ENCODE data around the gene LGI1.

LGI1 gene

DNA sequence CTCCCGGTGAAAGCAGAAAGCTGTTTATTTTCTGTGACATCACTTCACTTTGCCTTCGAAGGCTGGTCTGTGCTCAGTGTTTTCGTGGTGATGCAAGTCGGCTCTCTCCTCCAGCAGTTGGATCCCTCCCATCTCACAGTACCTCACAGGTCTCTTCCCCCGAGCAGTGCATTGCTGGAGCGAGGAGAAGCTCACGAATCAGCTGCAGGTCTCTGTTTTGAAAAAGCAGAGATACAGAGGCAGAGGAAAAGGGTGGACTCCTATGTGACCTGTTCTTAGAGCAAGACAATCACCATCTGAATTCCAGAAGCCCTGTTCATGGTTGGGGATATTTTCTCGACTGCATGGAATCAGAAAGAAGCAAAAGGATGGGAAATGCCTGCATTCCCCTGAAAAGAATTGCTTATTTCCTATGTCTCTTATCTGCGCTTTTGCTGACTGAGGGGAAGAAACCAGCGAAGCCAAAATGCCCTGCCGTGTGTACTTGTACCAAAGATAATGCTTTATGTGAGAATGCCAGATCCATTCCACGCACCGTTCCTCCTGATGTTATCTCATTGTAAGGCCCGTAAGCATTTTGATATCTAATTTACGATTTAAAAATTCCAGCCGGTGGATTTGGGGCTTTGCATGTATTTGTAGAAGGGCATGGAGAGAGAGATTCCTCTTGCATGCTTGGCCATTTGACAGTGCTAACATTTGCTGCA lies at the start of gene LGI1:
Gene LGI1 (plus strand): TSS at position 136 of the 707 bp plus-strand sequence. CDS start 209 bp downstream, at position 345.
- DNase-seq (ENCODE audit: low read depth in 2 of 2, low spot score in 1 of 2): no peak

DNA sequence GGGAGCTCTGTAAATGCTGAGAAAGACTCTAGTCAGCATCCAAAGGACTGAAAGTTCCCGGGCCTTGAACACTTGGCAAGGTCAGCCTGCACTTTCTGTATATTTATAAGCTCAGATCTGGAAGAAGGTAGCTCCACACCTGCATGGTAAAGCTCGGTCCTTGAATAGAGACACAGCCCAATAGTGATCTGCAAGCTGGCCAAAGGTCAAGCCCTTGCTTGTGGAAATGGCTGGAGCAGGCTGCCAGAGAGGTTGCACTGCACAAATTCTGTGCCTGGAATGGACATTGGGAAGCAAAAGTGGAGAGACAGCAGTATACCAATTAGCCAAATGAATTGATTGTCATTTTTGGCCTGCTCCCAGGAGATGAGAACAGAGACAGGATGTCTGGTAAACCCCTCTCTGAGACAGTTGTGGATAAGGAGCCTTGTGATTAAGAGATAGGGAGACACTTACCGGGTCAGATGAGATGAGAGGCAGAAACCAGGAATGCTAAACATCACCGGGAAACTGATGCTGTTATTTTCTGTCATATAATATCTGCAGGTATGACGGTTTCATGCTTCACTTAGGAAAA lies 47.3 kb upstream of the LGI1 start:
- no peak for DNase-seq (ENCODE audit: low read depth in 2 of 2, low spot score in 1 of 2)

DNA sequence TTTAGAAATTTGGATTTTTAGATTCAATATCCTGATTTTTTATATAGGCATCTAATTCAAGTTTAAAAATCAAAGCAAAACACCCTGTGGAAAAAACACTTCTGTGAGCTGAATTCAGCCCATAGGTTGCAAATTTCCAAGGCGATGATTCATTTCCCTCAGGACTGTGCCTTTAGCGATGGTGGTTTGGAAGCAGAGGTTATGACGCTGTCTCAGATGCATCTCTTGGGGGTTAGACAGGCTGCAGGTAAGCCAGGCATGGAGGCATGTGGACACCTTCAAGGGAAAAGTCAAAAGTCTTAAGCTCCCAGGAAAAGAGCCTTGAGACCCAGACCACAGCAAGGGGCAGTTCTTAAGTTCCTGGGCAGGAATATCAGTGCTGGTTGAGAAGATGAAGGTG lies 45.8 kb upstream of the LGI1 start:
- DNase-seq (ENCODE audit: low read depth in 2 of 2, low spot score in 1 of 2): no peak

DNA sequence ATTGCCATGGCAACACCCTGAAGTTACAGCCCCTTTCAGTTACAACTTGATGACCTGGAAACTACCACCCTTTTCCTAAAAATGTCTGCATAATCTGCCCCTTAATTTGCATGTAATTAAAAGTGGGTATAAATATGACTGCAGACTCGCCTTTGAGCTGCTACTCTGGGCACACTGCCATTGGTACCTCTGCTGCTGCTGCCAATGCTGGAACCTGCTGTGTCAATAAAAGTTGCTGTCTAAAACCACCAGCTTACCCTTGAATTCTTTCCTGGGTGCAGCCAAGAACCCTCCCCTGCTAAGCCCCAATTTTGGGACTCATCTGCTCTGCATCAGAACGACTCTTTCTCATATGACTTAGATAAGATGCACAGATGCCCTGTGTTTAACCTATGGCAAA lies 45.1 kb upstream of the LGI1 start:
- DNase-seq (ENCODE audit: low read depth in 2 of 2, low spot score in 1 of 2): no peak

DNA sequence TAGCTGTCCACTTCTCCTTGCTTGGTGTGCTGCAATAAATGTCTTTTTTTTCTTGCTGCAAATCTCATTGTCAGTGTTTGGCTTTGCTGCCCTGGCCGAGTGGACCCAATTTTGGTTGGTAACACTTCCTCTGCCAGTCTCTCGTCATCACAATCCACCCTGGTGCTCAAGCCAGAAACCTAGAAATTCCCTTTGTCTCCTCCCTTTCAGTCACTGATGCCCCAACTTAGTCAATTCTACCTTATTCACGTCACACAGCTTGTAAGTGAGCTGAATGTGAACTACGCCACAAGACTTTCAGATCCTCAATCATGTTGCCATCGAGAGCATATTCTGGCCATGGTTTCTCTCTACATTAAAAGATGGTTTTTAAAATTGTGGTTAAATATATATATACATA lies 42.4 kb upstream of the LGI1 start:
- DNase-seq (ENCODE audit: low read depth in 2 of 2, low spot score in 1 of 2): no peak

DNA sequence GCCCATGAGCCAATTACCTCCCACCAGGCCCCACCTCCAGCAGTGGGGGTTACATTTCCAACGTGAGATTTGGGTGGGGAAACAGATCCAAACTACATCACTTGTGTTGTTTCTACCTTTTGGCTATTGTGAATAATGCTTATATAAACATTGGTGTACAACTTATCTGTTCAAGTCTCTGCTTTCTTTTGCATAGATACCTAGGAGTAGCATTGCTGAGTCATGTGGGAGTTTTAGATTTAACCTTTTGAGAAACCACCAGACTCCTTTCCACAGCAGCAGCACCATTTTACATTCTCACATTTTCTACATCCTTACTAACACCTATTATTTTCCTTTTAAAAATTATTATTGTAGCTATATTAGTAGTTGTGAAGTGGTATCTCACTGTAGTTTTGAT lies 41.0 kb upstream of the LGI1 start:
- no peak for DNase-seq (ENCODE audit: low read depth in 2 of 2, low spot score in 1 of 2)

DNA sequence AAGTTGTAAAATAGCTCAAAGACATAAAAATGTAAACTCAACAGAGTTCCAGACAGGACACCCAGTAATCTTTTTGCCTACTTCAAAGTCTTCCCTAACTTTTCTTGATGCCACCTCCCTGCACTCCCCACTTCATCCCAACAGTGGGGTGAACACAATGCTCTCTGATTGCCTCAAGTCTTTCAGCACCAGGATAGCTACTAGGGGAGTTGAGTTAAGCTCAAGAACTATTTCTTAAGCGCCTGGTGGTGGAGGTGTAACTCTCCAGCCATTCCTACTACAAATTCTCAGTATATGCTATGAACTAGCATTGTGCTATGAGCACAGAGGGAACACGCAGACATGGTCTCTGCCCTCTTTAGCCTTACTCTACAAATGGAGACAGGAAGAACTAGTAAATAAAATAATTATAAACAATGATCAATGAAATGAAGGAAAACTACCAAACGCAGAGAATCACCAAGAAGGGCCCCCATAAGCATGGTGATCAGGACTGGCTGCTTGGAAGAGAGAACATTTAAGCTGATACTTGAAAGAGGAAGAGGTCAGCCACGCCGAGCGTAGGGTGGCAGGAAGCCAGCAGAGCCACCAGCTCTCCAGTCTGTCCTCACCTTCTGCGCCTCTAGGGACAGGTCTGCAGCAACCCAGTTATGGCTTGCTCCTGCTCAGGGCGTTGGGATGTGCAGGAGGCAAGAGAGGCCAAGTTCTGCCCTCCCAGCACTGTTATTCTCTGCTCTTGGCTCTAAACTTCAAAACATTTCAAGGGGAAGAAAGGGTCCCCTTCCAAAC lies 38.6 kb upstream of the LGI1 start:
- no peak for DNase-seq (ENCODE audit: low read depth in 2 of 2, low spot score in 1 of 2)

DNA sequence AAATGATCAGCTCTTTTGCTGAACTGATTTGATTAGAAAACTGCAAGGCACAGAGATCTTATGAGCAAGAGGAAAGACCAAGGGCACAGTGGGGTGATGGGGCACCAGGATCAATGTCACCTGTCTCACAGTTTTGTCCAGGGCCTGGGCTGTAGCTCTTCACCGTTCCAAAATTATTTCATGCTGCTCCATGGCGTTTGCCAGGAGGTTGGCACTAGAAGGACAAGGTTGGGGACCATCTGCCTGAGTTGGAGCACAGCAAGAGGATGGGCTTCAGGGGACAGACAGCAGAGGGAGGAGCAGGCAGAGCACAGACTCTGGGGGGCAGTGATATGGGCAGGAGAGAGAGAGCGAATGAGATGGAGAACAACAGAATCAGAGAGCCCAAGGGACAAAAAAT lies 37.8 kb upstream of the LGI1 start:
- DNase-seq (ENCODE audit: low read depth in 2 of 2, low spot score in 1 of 2): no peak

DNA sequence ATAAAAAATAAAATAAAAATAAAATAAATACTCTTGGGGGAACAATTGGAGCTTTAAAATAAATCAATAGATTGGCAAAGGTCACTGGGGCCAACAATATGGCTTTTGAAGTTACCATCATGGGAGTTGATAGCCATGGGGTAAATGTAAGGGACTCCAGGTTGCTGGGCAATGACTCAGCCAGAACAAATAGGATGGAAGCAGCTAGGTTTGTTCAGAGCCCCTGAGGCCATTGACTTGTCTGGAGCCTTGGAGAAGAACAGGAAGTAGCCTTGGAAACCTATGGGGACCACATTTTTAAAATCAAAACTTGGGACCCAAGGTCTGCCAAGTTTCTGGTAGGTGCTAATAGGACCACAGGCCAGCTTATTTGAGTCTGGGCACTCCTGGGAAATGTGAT lies 35.2 kb upstream of the LGI1 start:
- no peak for DNase-seq (ENCODE audit: low read depth in 2 of 2, low spot score in 1 of 2)

DNA sequence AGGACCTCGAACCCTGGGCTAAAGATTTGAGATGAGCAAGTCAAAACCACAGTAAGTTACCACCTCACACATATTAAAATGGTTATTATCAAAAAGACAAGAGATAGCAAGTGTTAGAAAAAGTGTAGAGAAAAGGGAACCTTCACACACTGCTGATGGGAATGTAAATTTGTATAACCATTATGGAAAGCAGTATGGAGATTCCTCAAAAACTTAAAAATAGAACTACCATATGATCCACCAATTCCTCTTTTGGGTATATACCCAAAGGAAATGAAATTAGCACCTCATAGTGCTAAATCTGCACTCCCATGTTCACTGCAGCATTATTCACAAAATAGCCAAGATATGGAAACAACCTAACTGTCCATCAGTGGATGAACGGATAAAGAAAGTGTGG lies 34.6 kb upstream of the LGI1 start:
- DNase-seq (ENCODE audit: low read depth in 2 of 2, low spot score in 1 of 2): no peak

DNA sequence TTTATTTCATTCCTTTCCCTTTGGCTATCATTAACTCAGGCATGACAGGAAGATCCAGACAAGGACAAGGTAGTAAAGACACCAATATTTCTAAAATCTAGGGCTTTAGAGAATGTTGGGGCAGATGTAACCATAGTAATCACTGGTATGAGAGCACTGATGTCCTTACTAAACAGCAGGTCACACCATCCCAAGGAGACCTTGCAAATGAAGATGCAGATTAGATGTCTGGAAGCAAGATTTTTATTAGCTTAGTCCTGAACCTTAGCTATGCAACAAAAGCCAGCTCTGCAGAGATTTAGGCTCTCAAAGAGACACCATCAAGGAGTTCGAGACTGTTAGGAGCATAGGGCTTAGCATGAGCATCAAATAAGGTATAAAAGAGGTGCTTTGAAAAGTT lies 31.7 kb upstream of the LGI1 start:
- DNase-seq (ENCODE audit: low read depth in 2 of 2, low spot score in 1 of 2): no peak

DNA sequence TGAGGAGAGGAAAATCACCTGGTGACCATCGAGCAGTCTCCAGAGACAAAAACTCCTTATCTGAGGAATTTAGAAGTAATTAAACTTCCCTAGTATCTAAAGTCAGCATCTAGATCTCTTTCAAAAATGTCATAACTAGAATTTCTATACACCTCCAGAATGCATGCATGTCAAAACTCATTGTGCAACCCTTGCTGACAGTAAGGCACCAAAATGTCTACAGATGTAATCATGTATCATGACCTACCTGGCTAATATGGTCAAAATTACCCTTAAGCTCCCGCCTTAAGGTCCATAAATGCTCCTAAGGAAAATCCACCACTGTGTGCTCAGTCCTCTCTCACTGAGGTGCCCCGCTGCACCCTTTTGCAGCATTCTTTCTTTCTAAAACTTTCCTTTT lies 16.4 kb upstream of the LGI1 start:
- DNase-seq (ENCODE audit: low read depth in 2 of 2, low spot score in 1 of 2): no peak

DNA sequence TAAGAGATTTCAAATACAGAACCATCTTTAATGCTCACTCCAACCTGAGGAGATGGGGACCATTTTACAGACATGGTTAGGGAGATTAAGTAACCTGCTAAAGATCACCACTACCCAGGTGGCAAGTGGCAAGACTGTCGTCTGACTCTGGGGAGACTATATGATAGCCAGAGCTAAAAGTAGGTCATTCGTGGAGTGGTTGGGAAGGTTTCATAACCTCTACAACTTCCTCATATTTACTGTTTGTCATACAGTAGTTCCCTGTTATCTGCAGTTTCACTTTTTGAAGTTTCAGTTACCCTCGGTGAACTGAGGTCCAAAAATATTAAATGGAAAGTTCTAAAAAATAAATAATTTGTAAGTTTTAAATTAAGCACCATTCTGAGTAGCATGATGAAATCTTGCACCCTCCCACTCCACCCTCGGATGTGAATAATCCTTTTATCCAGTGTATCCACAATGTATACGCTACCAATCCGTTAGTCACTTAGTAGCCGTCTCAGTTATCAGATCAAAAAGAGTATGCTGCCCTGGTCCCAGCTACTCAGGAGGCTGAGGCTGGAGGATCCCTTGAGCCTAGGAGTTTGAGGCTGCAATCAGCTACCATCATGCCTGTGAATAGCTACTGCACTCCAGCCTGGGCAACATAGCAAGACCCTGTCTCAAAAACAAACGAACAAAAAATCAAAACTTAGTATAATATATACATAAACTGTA lies 14.9 kb upstream of the LGI1 start:
- no peak for DNase-seq (ENCODE audit: low read depth in 2 of 2, low spot score in 1 of 2)

DNA sequence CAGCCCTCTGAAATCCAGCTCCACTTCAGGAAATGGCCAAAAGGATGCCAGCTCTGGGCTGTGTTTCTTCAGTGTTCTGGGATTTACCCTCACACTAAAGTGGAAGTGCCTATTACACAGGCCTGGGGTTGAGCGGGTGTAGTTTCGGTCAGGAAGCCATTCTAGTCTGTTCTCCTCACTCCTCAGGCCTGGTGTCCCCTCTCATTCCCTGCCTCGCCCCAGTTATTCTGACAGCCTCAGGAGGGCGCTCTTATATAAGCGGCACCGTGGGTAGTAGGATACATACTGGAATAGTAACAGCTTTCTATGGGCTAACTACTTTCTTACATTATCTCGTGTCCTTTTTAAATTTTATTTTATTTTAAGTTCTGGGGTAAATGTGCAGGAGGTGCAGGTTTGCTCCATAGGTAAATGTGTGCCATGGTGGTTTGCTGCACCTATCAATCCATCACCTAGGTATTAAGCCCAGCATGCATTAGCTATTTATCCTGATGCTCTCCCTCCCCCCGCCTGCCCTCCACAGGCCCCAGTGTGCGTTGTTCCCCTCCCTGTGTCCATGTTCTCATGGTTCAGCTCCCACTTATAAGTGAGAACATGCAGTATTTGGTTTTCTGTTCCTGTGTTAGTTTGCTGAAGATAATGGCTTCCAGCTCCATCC lies 12.2 kb upstream of the LGI1 start:
- no peak for DNase-seq (ENCODE audit: low read depth in 2 of 2, low spot score in 1 of 2)

DNA sequence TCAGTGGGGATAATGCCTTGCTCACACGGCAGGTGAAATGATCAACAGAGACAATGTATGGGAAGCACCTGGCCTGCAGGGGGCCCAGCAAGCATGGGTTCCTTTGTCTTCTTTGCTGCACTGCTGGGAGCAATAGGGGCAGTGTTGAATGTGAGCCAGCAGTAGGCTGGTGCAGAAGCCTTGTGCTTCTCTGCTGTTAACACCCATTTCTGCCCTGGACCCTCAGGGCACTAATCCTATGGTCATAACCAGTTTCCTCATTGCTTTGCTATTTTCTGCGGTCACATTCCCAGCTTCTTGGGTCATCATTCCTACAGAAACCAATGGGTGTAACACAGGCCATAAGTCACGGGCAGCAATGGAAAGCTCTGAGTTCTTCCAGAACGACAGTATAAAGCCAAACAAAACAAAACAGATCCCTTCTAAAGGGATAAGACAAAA lies 10.9 kb upstream of the LGI1 start:
- DNase-seq (ENCODE audit: low read depth in 2 of 2, low spot score in 1 of 2): no peak

DNA sequence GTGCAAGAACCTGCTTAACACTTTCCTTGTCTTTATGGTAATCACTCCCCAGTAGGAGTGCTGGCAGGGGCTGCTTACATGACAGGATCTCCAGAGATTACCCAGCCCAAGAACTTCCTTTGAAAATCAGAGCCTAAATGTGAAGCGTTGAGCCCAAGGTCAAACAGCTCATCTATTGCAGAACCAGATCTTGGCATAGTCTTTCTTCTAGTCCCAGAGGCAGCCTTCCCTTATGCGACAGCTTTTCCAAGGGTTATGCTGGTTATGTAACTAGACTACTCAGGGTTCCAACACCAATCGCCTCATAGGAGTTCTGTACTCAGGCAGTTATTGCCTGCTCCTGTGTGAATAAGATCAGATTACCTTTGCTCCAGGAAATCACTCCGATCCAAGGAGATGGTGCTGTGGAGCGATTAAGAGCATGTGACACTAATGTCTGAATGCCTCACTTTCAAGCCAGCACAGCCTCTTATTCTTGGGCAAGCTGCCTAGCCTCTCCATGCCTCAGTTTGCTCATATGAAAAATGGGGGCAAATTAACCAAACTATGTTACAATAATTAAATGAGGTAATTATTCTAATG lies 8.4 kb upstream of the LGI1 start:
- DNase-seq (ENCODE audit: low read depth in 2 of 2, low spot score in 1 of 2): no peak

DNA sequence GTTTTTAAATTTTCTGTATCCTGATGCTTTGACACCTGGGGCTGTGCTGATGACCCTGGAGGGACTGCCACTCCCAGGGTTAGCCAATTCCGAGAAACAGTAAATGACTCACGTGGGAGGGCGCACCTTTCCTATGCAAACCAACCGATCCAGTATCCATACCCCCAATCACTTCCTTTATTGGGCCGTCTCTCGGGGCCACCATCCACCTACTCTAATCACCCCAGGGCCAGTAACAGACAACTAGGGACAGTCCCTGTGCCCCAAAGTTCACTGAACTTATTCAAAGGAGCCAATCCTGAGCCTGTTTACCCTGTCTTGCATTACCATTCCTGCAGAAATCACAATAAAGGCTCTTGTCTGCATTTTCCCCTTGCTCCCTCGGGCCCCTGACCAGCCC lies 6.6 kb upstream of the LGI1 start:
- no peak for DNase-seq (ENCODE audit: low read depth in 2 of 2, low spot score in 1 of 2)

DNA sequence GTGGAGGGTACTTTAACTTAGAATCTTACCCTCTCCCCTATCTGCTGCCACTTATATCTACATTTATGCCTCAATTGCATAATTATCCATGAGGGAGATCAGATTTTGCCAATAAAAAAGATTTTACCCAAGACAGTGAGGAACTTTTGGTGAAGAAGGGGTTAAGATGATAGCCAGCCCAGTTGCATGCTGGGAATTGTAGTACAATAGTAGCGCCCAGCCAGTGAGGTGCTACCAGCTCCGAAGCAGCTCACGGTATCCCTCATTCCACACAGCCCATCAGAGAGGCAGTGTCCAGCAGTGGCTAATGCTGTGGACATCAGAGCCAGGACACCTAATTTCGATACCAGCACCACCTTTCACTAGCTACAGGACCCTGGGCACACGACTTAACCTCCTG lies 5.9 kb upstream of the LGI1 start:
- DNase-seq (ENCODE audit: low read depth in 2 of 2, low spot score in 1 of 2): no peak

DNA sequence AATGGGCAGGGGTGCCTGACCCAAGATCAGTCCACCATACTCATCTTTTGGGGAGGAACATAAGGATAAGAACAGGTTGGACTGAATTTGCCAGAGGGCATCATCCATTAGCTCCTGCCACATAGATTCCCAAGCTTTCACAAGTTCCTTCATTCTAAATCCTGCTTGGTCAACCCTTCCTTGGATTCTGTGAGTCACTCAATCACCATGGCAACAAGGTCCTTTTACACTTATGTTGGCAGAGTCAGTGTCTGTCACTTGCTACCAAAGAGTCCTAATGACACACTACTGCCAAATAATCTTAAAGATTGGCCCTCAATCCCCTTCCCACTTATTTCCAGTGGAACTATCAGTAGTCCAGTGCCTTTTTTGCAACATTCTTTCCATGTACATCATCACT lies 5.0 kb upstream of the LGI1 start:
- no peak for DNase-seq (ENCODE audit: low read depth in 2 of 2, low spot score in 1 of 2)

DNA sequence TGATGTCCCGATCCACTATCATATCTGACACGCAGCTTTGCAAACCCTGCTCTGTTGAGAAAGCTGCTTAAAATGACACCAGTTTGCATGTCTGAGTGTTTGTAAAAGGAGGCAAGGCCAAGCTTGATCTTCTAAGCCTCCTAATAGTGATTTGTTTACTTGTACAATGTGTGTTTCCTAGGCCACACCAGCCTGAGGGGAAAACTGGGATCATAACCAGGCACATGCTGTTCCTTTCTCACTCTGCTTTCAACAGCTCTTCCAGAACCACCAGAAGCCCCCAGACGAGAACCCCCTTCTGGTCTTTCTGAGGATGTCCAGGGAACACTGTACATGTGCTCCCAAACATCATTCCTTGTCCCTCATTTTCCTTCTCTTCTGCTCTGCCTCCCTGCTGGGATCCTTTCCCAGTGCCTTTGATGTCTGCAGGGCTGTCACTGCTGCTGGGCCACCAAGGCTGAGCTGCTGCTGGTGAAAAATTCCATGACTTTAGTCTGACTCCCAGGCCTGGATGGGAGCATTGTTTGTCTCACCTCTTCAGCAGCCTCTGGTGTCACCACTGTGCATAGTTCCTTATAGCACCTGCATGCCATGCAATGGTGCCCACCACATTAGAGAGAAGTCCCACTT lies 4.0 kb upstream of the LGI1 start:
- DNase-seq (ENCODE audit: low read depth in 2 of 2, low spot score in 1 of 2): no peak
